Stimulated activated CD4-positive, alpha-beta T cell treated with anti-CD3 and anti-CD28 coated beads, Interleukin-4, amount 100 ng/mL, for 48 hours (primary cell): ENCODE data around the gene COL8A1.

Experiments used
- DNase-seq, 2 donors: peaks; one replicate each; pipeline ENCODE4 v3.0.0-alpha.2; 2020; ENCODE audit warnings: low read depth in 2 of 2

COL8A1 gene

GRCh38 chr3:99845331-99845730 lies 206.9 kb downstream of the COL8A1 start:
- no peak for DNase-seq

- no peak for DNase-seq
These were observed 207.6 kb downstream of the COL8A1 start for GRCh38 chr3:99845999-99846398.

- no peak for DNase-seq
These were observed 208.2 kb downstream of the COL8A1 start for GRCh38 chr3:99846477-99847160.

GRCh38 chr3:99848433-99848832 lies 210.0 kb downstream of the COL8A1 start:
- DNase-seq: no peak
